ENCODE data around the gene TTC28.

TTC28 gene

DNA sequence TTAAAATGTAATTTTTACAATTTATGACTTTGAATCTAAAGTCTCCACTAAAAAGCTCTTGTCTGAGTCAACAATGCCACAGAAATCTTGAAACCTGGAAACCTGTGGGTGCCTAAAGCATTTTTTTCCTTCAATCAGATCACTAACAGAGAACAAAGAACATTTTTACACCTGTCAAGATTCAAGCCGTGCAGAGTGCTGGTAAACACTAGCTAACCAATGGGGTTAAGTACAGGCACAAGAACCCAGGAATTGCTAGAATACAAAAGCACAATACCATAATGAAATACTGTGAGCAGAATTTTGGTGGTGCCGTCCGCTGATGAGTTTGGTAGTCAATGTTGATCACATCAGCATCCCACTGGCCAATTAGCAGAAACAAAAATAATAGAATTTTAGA lies 380.3 kb downstream of the TTC28 start:
- no peak overlapping the region for H2AFZ ChIP-seq (ENCODE audit: low read depth, low read length, severe bottlenecking)
- no peaks in the 10 kb centered on the region for H3F3A ChIP-seq (ENCODE audit: insufficient read depth)
- H3K9ac ChIP-seq (ENCODE audit: low read length) = no peak overlapping the region
- H3K27ac ChIP-seq (ENCODE audit: low read depth, low read length) = no peak overlapping the region
- H3K36me3 ChIP-seq (ENCODE audit: low read length) = no peaks in the 10 kb centered on the region
- no peaks in the 10 kb centered on the region for H3K79me2 ChIP-seq (ENCODE audit: insufficient read depth, low read length)
- H3K27me3 ChIP-seq (ENCODE audit: low read length) = 0 out of 2 replicates have a peak, but pooled peaks cover 2% of the 10 kb centered on the region
- TF ChIP-seq CTCF (IDR thresholded peaks at IDR 0.05; ENCODE audit: insufficient read depth, low read length, poor library complexity, severe bottlenecking) = no peak
- TF ChIP-seq EZH2phosphoT487 (conservative IDR thresholded peaks at IDR 0.05; ENCODE audit: low read length) = no peak
- H4K20me1 ChIP-seq (ENCODE audit: low read depth, low read length) = no peaks in the 10 kb centered on the region
- H3K4me3 ChIP-seq (ENCODE audit: insufficient read depth, low read length, poor library complexity, severe bottlenecking) = no peak overlapping the region
- H3K9me3 ChIP-seq (ENCODE audit: insufficient read depth, low read length) = no peaks in the 10 kb centered on the region
- H3K9me2 ChIP-seq (replicated peaks; ENCODE audit: insufficient read depth, low read length) = no peaks in the 10 kb centered on the region
- H3K4me2 ChIP-seq (ENCODE audit: low read depth, low read length, poor library complexity, severe bottlenecking) = no peak overlapping the region

- Histone ChIP-seq H3K79me2 (ENCODE audit: insufficient read depth, low read length) (no peaks in the 10 kb centered on the region), H4K20me1 (ENCODE audit: low read depth, low read length) (no peaks in the 10 kb centered on the region), H2AFZ (ENCODE audit: low read depth, low read length, severe bottlenecking) (no peak overlapping the region), H3F3A (ENCODE audit: insufficient read depth) (no peaks in the 10 kb centered on the region), H3K27ac (ENCODE audit: low read depth, low read length) (no peak overlapping the region), H3K4me2 (ENCODE audit: low read depth, low read length, poor library complexity, severe bottlenecking) (no peak overlapping the region), H3K9ac (ENCODE audit: low read length) (no peak overlapping the region), H3K4me3 (ENCODE audit: insufficient read depth, low read length, poor library complexity, severe bottlenecking) (no peak overlapping the region), H3K27me3 (ENCODE audit: low read length) (0 out of 2 replicates have a peak, but pooled peaks cover 2% of the 10 kb centered on the region), H3K9me2 (replicated peaks; ENCODE audit: insufficient read depth, low read length) (no peaks in the 10 kb centered on the region), H3K9me3 (ENCODE audit: insufficient read depth, low read length) (no peaks in the 10 kb centered on the region), H3K36me3 (ENCODE audit: low read length) (no peaks in the 10 kb centered on the region)
- TF ChIP-seq EZH2phosphoT487 (conservative IDR thresholded peaks at IDR 0.05; ENCODE audit: low read length) (no peak), CTCF (IDR thresholded peaks at IDR 0.05; ENCODE audit: insufficient read depth, low read length, poor library complexity, severe bottlenecking) (no peak)
Measured at GRCh38 chr22:28297504-28297903, 382.1 kb downstream of the TTC28 start.

DNA sequence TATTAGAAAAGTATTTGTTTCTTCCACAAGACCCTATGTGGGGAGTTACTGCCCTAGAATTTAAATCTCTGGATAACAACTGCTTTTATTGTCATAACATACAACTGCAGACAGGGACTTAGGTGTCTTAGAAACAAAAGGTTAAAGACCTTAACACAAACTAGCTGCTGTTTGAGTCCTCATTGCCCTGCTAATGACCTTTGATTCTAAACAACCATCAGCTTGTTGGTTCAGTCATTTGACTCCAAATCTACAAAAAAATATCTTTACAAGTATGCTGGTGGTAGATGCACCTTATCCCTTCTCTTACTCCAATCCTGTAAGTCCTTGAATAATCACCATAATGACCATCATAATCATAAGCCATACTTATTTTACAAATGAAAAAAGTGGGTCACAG lies 383.2 kb downstream of the TTC28 start:
- H4K20me1 ChIP-seq (ENCODE audit: low read depth, low read length) = no peaks in the 10 kb centered on the region
- H3F3A ChIP-seq (ENCODE audit: insufficient read depth) = no peaks in the 10 kb centered on the region
- H3K79me2 ChIP-seq (ENCODE audit: insufficient read depth, low read length) = no peaks in the 10 kb centered on the region
- no peaks in the 10 kb centered on the region for H3K36me3 ChIP-seq (ENCODE audit: low read length)
- 0 out of 2 replicates have a peak, but pooled peaks cover 2% of the 10 kb centered on the region for H3K27me3 ChIP-seq (ENCODE audit: low read length)
- H3K4me3 ChIP-seq (ENCODE audit: insufficient read depth, low read length, poor library complexity, severe bottlenecking) = no peak overlapping the region
- no peak overlapping the region for H2AFZ ChIP-seq (ENCODE audit: low read depth, low read length, severe bottlenecking)
- TF ChIP-seq CTCF (IDR thresholded peaks at IDR 0.05; ENCODE audit: insufficient read depth, low read length, poor library complexity, severe bottlenecking) (no peak), EZH2phosphoT487 (conservative IDR thresholded peaks at IDR 0.05; ENCODE audit: low read length) (no peak)
- H3K9ac ChIP-seq (ENCODE audit: low read length) = no peak overlapping the region
- no peak overlapping the region for H3K27ac ChIP-seq (ENCODE audit: low read depth, low read length)
- no peaks in the 10 kb centered on the region for H3K9me3 ChIP-seq (ENCODE audit: insufficient read depth, low read length)
- no peak overlapping the region for H3K4me2 ChIP-seq (ENCODE audit: low read depth, low read length, poor library complexity, severe bottlenecking)
- no peaks in the 10 kb centered on the region for H3K9me2 ChIP-seq (replicated peaks; ENCODE audit: insufficient read depth, low read length)

Measured in SU-DHL-6 (cell line).